RWPE1 (cell line): ENCODE measurements around the gene THRB.
"Not testable (repeated sequence)": the region's sequence is repeated elsewhere in the genome, so short reads cannot be mapped to it uniquely, and the experiment has no call there.

Experiments
- CTCF ChIA-PET: fragments of 350-600 bp; sonication (Branson Sonifier 250); formaldehyde crosslinking; extraction: SDS; loops from one replicate; lab custom pipeline; 2021; lab: Yijun Ruan, JAX
- POLR2A ChIA-PET: fragments of 400-600 bp; formaldehyde crosslinking; extraction: SDS; loops from one replicate; lab custom pipeline; 2020; ENCODE audit warnings: antibody characterized with exemption; ENCODE audit not compliant: low non-redundant PET; lab: Yijun Ruan, JAX
- DNase-seq: peaks from one replicate; pipeline ENCODE4 v3.0.0; 2012; ENCODE audit warnings: low spot score
- H3K27ac ChIP-seq: fragments of 450-650 bp; 2 replicates; pipeline ENCODE4 v1.5.1; 2017
- CTCF ChIP-seq: fragments of 450-650 bp; conservative IDR thresholded peaks from 2 replicates; pipeline ENCODE4 v1.5.1; 2017; ENCODE audit warnings: low read depth, mild to moderate bottlenecking

Gene THRB

GRCh38 chr3:24415824-24416223 is 78.8 kb downstream of the THRB start:
- POLR2A ChIA-PET, result no interaction called here
- no peak for TF ChIP-seq CTCF
- no peak overlapping the region for H3K27ac ChIP-seq
- DNase-seq, result no peak
- CTCF ChIA-PET, result no interaction called here

GRCh38 chr3:24413662-24414061 is 81.0 kb downstream of the THRB start:
- POLR2A ChIA-PET, CTCF ChIA-PET, DNase-seq: not testable (repeated sequence)

GRCh38 chr3:24410860-24411259 is 83.8 kb downstream of the THRB start:
- CTCF ChIA-PET, result no interaction called here
- no peak overlapping the region for H3K27ac ChIP-seq
- POLR2A ChIA-PET, result no interaction called here

More at GRCh38 chr3:24413662-24414061, 81.0 kb downstream of the THRB start:
- H3K27ac ChIP-seq, result not testable (repeated sequence)

GRCh38 chr3:24407980-24408680 is 86.5 kb downstream of the THRB start:
- TF ChIP-seq CTCF, result no peak
- CTCF ChIA-PET, result no interaction called here
- H3K27ac ChIP-seq, result no peak overlapping the region
- no peak for DNase-seq
- POLR2A ChIA-PET, result no interaction called here

More at GRCh38 chr3:24410860-24411259, 83.8 kb downstream of the THRB start:
- no peak for DNase-seq
- no peak for TF ChIP-seq CTCF

- CTCF ChIA-PET, result no interaction called here
- no peak overlapping the region for H3K27ac ChIP-seq
- DNase-seq, result no peak
- TF ChIP-seq CTCF, result no peak
- POLR2A ChIA-PET, result no interaction called here
Measured at GRCh38 chr3:24406900-24407299, 87.8 kb downstream of the THRB start.

GRCh38 chr3:24405057-24405456 is 89.6 kb downstream of the THRB start:
- ChIA-PET CTCF (no interaction called here), POLR2A (no interaction called here)
- TF ChIP-seq CTCF, result no peak
- no peak overlapping the region for H3K27ac ChIP-seq
- no peak for DNase-seq

GRCh38 chr3:24401811-24402185 is 92.9 kb downstream of the THRB start:
- H3K27ac ChIP-seq, result no peak overlapping the region
- POLR2A ChIA-PET, result no interaction called here
- CTCF ChIA-PET, result interaction anchor here (0.6 to 0.9 kb wide), 2 partner anchors 35 to 535 kb away, joined by 3 to 7 read pairs; no protein-coding TSS in a partner anchor
- no peak for TF ChIP-seq CTCF
- DNase-seq, result no peak
